K562 (cell line): ENCODE data around the gene UNC13C. TPM values are rescaled to one million over a fixed set of nuclear protein-coding genes. Genes with fewer than 3 reads are reported as not detected.

Experiments
- ATAC-seq: fragments of 200-7000 bp; cut with Tn5 transposase; 3 replicates; pipeline ENCODE4 v1.9.1; 2020; ENCODE audit warnings: moderate library complexity
- BruUV-seq: library from RNA; stranded (reverse); fragments of 400-500 nt; replicated peaks from 2 replicates; lab custom pipeline; 2021; lab: Mats Ljungman, UMichigan
- CTCF ChIA-PET: fragments of 300-600 bp; formaldehyde crosslinking; extraction: SDS; loops from one replicate; lab custom pipeline; 2021; ENCODE audit warnings: low intra/inter-chr PET ratio; lab: Yijun Ruan, JAX
- POLR2A ChIA-PET: fragments of 300-600, 350-650 bp; sonication (Branson Sonifier 250); formaldehyde crosslinking; extraction: SDS; loops from one replicate; lab custom pipeline; 2021; ENCODE audit warnings: antibody characterized with exemption, inconsistent platforms; lab: Yijun Ruan, JAX
- DNase-seq, 4 experiments: peaks; one replicate each; pipeline versions ENCODE4 v3.0.0 to v3.0.0-alpha.2; 2011 to 2018; ENCODE audit warnings: low spot score in 3 of 4, mixed read lengths in 3 of 4; ENCODE audit errors: extremely low read depth in 1 of 4
- FAIRE-seq: peaks from 2 replicates; lab custom pipeline; 2011; peaks lifted over from hg19 to GRCh38; lab: Jason Lieb, UNC
- H2AFZ ChIP-seq: 2 replicates; pipeline ENCODE4 v1.6.0; 2011; ENCODE audit warnings: low read depth, low read length, control low read depth, inconsistent platforms
- H3K27ac ChIP-seq: fragments of 200-600 bp; 3 replicates; pipeline ENCODE4 v1.8.0; 2011; ENCODE audit warnings: low read depth, mild to moderate bottlenecking, control low read depth, inconsistent platforms, low read length, moderate library complexity, mixed read lengths; ENCODE audit errors: extremely low read depth
- H3K27me3 ChIP-seq, 2 experiments: fragments of 300-600 bp in 1 of 2; 2 replicates in 1 of 2; 3 replicates in 1 of 2; pipeline versions ENCODE4 v1.6.0 to v1.8.0; 2011; ENCODE audit warnings: inconsistent platforms in 2 of 2, low read length in 2 of 2, mild to moderate bottlenecking in 1 of 2, mixed read lengths in 1 of 2, moderate library complexity in 1 of 2; ENCODE audit not compliant: control insufficient read depth in 2 of 2, insufficient read depth in 2 of 2
- H3K36me3 ChIP-seq: fragments of 300-600 bp; 3 replicates; pipeline ENCODE4 v1.8.0; 2011; ENCODE audit warnings: mild to moderate bottlenecking, low read length, inconsistent platforms; ENCODE audit not compliant: control insufficient read depth, insufficient read depth
- H3K4me1 ChIP-seq, 2 experiments: fragments of 200-600 bp in 1 of 2; replicated peaks in 1 of 2; 2 replicates in 1 of 2; 3 replicates in 1 of 2; pipeline versions ENCODE4 v1.5.1 to v1.8.0; 2011; ENCODE audit warnings: inconsistent platforms in 2 of 2, low read length in 2 of 2, mild to moderate bottlenecking in 1 of 2, mixed read lengths in 1 of 2, moderate library complexity in 1 of 2; ENCODE audit not compliant: control insufficient read depth in 2 of 2, insufficient read depth in 2 of 2
- H3K4me2 ChIP-seq: 2 replicates; pipeline ENCODE4 v1.6.1; 2011; ENCODE audit warnings: low read length, control low read depth, inconsistent platforms, mixed read lengths; ENCODE audit not compliant: insufficient read depth
- H3K4me3 ChIP-seq: fragments of 200-600 bp; sonication (generic), shearing (Covaris generic); 2 replicates; pipeline ENCODE4 v1.5.1; 2016; ENCODE audit warnings: control low read depth, inconsistent platforms
- H3K79me2 ChIP-seq: fragments of 200-600 bp; 3 replicates; pipeline ENCODE4 v1.8.0; 2011; ENCODE audit warnings: low read length, inconsistent platforms; ENCODE audit not compliant: control insufficient read depth, insufficient read depth
- H3K9ac ChIP-seq, 2 experiments: 2 replicates each; pipeline versions ENCODE4 v1.6.0 to v1.6.1; 2011; ENCODE audit warnings: low read depth in 2 of 2, low read length in 2 of 2, control low read depth in 1 of 2, inconsistent platforms in 1 of 2, mild to moderate bottlenecking in 1 of 2, mixed read lengths in 1 of 2; ENCODE audit not compliant: insufficient read depth in 1 of 2
- H3K9me1 ChIP-seq: one replicate; pipeline ENCODE4 v1.6.0; 2011; ENCODE audit warnings: inconsistent platforms, mild to moderate bottlenecking, low read length, moderate library complexity; ENCODE audit not compliant: control insufficient read depth, insufficient read depth
- H3K9me3 ChIP-seq: replicated peaks from 2 replicates; pipeline ENCODE4 v1.5.1; 2011; ENCODE audit warnings: low read depth, low read length, inconsistent platforms; ENCODE audit not compliant: control insufficient read depth, insufficient read depth
- H4K20me1 ChIP-seq: replicated peaks from 2 replicates; pipeline ENCODE4 v1.6.1; 2011; ENCODE audit warnings: low read length, inconsistent platforms, mixed read lengths; ENCODE audit not compliant: control insufficient read depth, insufficient read depth
- CEBPB ChIP-seq: fragments of 450-650 bp; IDR thresholded peaks from 2 replicates; pipeline ENCODE4 v1.6.1; 2016; ENCODE audit warnings: missing genetic modification characterization, missing compliant biosample characterization
- COPS2 ChIP-seq: fragments of 450-650 bp; conservative IDR thresholded peaks from 2 replicates; pipeline ENCODE4 v1.6.1; 2016; ENCODE audit warnings: mild to moderate bottlenecking, moderate library complexity
- HDAC1 ChIP-seq, 2 experiments: fragments of 450-650 bp; IDR thresholded peaks; 2 replicates each; pipeline ENCODE4 v1.6.1; 2016 to 2017; ENCODE audit warnings: inconsistent platforms in 1 of 2, mild to moderate bottlenecking in 1 of 2, moderate library complexity in 1 of 2
- KAT8 ChIP-seq: fragments of 450-650 bp; IDR thresholded peaks from 2 replicates; pipeline ENCODE4 v1.6.1; 2016; ENCODE audit warnings: low read depth, mild to moderate bottlenecking
- POLR3A ChIP-seq: IDR thresholded peaks from 2 replicates; pipeline ENCODE4 v1.6.1; 2011; ENCODE audit warnings: borderline replicate concordance, mild to moderate bottlenecking, moderate library complexity; ENCODE audit not compliant: insufficient read length, insufficient read depth; ENCODE audit errors: extremely low read depth
- SOX6 ChIP-seq: fragments of 450-650 bp; IDR thresholded peaks from 2 replicates; pipeline ENCODE4 v1.6.1; 2014; ENCODE audit warnings: mild to moderate bottlenecking
- U2AF1 ChIP-seq: fragments of 200-400 bp; formaldehyde crosslinking; optimal IDR thresholded peaks from 2 replicates; pipeline ENCODE3; 2017; ENCODE audit warnings: mild to moderate bottlenecking, low read depth, low read length, moderate library complexity
- ZNF586 ChIP-seq: fragments of 450-650 bp; formaldehyde crosslinking; conservative IDR thresholded peaks from 2 replicates; pipeline ENCODE4 v1.4.0; 2020; ENCODE audit warnings: mild to moderate bottlenecking, moderate library complexity
- ZNF780A ChIP-seq: fragments of 250-450 bp; sonication (Bioruptor Pico); IDR thresholded peaks from 2 replicates; pipeline ENCODE4 v1.5.0; 2021; ENCODE audit warnings: mild to moderate bottlenecking
- WGBS: fragments of 100-300 bp; shearing (Covaris generic); methylation state at CpG from one replicate; pipeline ENCODE4 v1.1.6; 2016; ENCODE audit warnings: low coverage, mixed read lengths; ENCODE audit not compliant: insufficient coverage; ENCODE audit errors: missing lambda C conversion rate; 5-methylcytosine and 5-hydroxymethylcytosine counted together
- in situ Hi-C: fragments of 300-500 bp; cut with MboI; formaldehyde crosslinking; loops from 4 replicates; pipeline ENCODE4 v1.15.0; 2018; ENCODE audit warnings: inconsistent platforms, mixed read lengths
- intact Hi-C: fragments of 100-400 bp; cut with micrococcal nuclease; formaldehyde crosslinking; loops from 2 replicates; pipeline ENCODE4 v1.14.2; 2022
- polyA plus RNA-seq, 8 experiments: library from polyadenylated mRNA; depleted of rRNA in 4 of 8; stranded (reverse) in 5 of 8; unstranded in 3 of 8; fragments of >200 nt; fragmentation: Nextera tagmentation in 2 of 8; fragmentation: Illumina TruSeq in 1 of 8; extraction: Ambion mirVana in 2 of 8; extraction: Trizol in 1 of 8; gene quantifications; 2 replicates each; pipeline versions ENCODE4 v1.2.1 to v1.2.3, GENCODE V29; 2011 to 2014; ENCODE audit warnings: inconsistent platforms in 1 of 8, missing spikeins in 1 of 8
- total RNA-seq, 7 experiments: library from RNA; depleted of rRNA in 6 of 7; stranded (reverse); fragments of >200 nt in 6 of 7; fragmentation: Illumina TruSeq in 2 of 7; extraction: Trizol in 2 of 7; gene quantifications; 2 replicates each; pipeline versions ENCODE4 v1.2.1 to v1.2.3, GENCODE V29; 2011 to 2021; ENCODE audit warnings: low replicate concordance in 1 of 7
- TF ChIP-seq, protein P1 (sequence below): sonication (generic); formaldehyde crosslinking; IDR thresholded peaks from 2 replicates; pipeline ENCODE4 v1.8.1; 2022; ENCODE audit warnings: missing genetic modification reagents

The UNC13C gene
- total and polyA plus RNA-seq, 9 of the 15 experiments (the other 6 are each of a cell fraction or from before 2014, with no cell fraction given): not detected

DNA sequence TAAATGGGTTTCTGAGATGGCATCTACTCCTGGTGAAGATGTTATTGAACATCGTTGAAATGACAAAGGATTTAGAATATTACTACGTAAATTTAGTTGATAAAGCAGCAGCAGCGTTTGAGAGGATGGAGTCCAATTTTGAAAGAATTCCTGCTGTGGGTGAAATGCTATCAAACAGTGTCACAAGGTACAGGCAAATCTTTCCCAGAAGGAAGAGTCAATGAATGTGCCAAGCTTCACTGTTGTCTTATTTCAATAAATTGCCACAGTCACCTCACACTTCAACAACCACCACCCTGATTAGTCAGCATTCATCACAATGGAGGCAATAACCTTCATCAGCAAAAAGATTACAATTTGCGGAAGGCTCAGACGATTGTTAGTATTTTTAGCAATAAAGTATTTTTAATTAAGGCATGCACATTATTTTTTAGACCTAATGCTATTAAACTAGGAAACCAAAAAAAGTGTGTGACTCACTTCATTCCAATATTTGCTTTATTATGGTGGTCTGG, 142.8 kb downstream of the UNC13C start:
- ChIA-PET CTCF (no interaction called here), POLR2A (no interaction called here)
- Histone ChIP-seq H3K36me3 (no peaks in the 10 kb centered on the region), H4K20me1 (no peaks in the 10 kb centered on the region), H3K9me1 (no peaks in the 10 kb centered on the region), H3K4me3 (no peak overlapping the region), H3K4me1 (no peaks in the 10 kb centered on the region), H2AFZ (no peak overlapping the region), H3K27ac (no peak overlapping the region), H3K9me3 (no peaks in the 10 kb centered on the region), H3K9ac (no peak overlapping the region), H3K4me2 (no peak overlapping the region)
- in situ Hi-C loops (no loop called here), intact Hi-C loops (no loop called here)
- BruUV-seq: no TSS peak
- ATAC-seq (no peak), FAIRE-seq (no peak), DNase-seq (no peak)
- 0% methylated on average over 5 of the region's 5 CpGs for WGBS
- TF ChIP-seq POLR3A: no peak
- no peak for TF ChIP-seq SOX6
- TF ChIP-seq HDAC1 (IDR thresholded peaks at IDR 0.05): no peak
- no peak for TF ChIP-seq CEBPB (tag)
- TF ChIP-seq ZNF586: no peak
- no peak for TF ChIP-seq KAT8
- no peak for TF ChIP-seq U2AF1
- TF ChIP-seq, protein P1, sequence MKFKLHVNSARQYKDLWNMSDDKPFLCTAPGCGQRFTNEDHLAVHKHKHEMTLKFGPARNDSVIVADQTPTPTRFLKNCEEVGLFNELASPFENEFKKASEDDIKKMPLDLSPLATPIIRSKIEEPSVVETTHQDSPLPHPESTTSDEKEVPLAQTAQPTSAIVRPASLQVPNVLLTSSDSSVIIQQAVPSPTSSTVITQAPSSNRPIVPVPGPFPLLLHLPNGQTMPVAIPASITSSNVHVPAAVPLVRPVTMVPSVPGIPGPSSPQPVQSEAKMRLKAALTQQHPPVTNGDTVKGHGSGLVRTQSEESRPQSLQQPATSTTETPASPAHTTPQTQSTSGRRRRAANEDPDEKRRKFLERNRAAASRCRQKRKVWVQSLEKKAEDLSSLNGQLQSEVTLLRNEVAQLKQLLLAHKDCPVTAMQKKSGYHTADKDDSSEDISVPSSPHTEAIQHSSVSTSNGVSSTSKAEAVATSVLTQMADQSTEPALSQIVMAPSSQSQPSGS (CRISPR knock-in tag): no peak
- no peak for TF ChIP-seq ZNF780A (CRISPR knock-in tag)
- TF ChIP-seq COPS2: no peak
- TF ChIP-seq, all 486 proteins: peak for 0
- Histone ChIP-seq H3K79me2 (no peaks in the 10 kb centered on the region), H3K27me3 (no peaks in the 10 kb centered on the region)
